HG02798 (cell line): ENCODE data around the gene ELL.
A peak's percentile ranks its signal among the peaks of the same experiment; 100 is the strongest.

Experiments
- ATAC-seq: cut with Tn5 transposase; IDR thresholded peaks from one replicate; pipeline ENCODE4 v1.9.1; 2021; ENCODE audit warnings: mild to moderate bottlenecking; ENCODE audit not compliant: unreplicated experiment, poor library complexity

The ELL gene

DNA sequence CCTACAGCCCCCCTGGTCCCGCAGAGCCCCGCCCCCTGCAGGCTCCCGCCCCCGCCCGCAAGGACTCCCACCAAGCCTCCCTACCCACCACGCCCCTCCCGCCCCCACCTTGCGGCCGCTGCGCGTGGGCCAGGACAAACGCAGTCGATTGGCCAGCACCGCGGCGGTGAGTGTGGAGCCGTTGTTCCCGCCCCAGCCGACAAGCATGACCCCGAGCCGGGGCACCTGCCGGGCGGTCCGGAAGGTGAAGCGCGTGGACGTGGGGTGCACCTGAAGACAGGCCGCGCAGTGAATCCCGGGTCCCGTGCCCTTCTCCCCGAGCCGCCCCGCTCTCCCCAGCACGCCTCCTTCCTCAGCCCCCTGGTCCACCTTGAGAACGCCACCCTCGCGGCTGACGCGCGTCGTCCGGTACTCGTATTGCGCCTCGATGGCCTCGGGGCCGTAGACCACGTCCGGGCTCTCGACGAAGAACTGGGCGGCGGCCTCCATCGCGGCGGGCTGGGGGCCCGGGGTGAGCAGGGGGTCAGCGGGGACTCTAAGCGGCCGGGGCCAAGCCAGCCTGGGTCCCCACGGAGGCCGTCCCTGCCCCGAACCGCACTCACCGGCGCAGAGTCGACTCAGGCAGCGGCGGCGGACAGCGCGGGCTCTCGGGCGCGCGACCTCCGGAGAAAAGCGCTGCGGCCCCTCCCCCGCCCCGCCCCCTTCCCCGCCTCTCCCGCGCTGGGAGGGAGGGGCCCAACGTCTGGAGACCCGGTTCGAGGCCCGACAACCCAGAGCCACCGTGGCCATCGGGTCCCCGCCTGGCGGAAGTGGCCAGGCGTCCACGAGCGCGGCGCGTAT is 84.2 kb downstream of the ELL start, which contains the start of gene ISYNA1:
ISYNA1 (minus strand) TSS at position 643 of the 840 bp plus-strand sequence; CDS start at position 489, 154 bp downstream.
- no peak for ATAC-seq

- peak; percentile 55 for ATAC-seq
Observed at GRCh38 chr19:18436671-18437490, 85.0 kb downstream of the ELL start.

DNA sequence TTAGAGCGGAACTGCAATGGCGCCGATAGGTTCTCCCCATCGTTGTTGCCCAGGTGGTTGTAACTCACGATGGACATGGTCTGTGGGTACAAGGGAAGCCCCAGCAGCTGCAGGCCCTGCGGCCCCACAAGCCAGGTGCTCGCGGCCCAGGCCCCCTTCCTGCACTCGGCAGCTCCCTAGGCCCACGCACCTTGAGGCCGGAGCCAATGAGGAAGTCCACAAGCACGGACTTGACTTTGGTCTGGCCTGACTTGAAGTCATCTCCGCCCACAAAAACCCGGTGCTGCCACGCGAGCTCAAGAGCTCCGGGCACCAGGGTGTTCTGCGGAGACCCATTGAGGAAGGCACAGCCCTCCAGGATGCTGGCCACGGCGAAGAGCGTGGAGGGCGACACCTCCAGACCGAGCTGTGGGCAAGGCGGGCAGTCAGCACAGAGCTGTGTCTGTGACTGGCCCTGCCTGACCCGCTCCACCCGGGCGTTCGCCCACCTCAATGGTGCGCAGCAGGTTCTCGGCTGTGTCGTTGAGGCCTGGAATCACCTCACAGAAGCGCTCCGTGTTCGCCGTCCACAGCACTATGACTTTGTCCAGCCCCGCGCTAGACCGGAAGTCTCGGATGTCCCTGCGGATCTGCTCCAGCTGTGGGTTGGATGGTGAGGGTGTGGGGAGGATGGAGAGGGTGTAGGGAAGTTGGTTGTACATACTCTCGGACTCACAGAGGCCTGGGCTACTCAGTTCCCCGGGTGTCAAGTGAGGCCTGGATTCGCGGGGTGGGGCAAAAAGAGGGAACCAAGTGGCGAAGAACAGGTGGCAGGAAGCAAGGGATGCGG is 85.8 kb downstream of the ELL start:
- ATAC-seq, result no peak

DNA sequence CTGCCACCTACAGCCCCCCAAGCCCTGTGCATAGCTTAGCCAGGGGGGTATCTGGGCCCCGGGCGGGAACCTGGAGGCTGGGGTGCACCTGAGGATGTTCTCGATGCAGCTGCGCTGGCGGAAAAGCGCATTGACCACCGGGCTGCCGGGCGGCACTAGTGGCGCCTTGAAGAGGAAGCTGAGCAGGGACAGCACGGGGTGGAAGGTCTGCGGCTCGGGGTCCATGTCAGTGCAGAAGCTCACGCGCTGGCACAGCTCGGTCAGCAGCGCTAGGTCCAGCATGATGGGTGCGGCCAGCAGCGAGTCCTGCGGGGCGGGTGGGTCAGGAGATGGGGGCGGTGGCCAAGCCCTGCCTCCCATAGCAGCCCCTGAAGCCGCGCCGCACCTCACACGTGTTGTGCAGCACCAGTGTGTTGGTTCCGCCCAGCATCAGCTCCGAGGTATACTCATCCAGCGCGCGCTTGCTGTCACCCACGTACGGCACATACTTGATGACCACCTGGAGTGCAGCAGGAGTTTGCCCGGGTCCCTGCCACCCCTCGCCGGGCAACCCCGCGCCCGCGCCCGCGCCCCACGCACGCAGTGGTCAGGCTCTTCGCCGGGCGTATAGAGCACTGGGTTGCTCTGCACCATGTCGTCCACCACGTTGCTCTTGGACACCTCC is 86.6 kb downstream of the ELL start:
- no peak for ATAC-seq

GRCh38 chr19:18434411-18435175 is 87.3 kb downstream of the ELL start:
- no peak for ATAC-seq

DNA sequence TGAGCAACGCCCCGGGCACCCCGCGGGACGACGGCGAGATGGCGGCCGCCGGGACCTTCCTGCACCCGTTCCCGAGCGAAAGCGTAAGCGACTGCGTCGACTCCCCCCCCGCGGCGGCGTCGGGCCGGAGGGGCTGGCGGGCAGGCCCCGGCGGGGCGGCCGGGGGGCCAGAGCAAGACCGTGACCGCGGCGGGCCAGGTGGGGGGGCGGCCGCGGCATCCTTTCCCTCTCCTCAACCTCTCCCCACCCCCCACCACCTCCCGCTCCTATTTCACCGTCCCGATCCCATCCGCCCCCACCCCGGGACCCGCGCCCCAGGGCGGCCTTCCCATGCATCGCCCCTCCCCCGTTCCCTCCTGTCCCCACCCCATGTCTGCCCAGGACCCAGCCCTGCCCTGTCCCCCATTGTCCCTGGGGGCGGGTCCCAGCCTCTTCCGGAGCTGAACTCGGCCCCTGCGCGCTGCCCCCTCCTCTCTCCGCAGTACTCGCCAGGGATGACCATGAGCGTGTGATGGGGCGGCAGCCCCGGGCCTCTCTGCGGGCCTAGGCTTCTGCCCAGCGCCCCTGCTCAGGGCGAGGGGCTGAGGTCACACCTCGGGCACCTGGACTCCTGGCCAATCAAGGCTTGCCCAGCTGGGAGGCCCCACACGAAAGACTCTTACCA is 88.0 kb downstream of the ELL start:
- ATAC-seq, result no peak

DNA sequence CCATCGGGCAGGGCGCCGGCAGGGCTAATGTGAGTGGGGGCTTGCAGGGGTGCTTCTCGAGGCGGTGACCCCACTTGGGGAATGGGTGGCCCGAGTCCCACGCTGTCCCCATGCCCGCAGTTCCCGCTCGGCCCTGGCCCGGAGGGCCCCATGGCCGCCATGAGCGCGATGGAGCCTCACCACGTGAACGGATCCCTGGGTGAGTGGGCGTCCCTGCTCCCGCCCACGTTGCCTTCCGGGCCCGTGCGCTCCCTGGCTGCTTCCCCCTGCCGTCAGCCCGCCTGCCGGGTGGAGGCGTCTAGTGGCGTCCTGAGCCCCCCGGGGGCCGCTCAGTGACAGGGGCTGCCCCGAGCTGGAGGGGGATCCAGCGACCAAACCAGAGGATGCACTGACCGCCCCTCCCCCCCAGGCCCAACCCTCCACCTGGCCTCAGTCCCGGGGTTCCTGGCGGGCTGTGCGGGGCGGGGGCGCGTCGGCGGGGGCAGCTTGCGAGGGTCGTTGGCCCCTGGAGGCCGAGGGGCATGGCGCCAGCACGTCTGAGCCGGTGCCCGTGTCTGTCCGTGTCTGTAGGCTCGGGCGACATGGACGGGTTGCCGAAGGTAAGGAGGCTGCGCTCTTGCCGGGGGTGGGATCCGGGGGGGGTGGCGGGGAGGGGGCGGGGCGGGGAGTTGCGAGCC is 88.7 kb downstream of the ELL start:
- ATAC-seq, result peak; percentile 25

DNA sequence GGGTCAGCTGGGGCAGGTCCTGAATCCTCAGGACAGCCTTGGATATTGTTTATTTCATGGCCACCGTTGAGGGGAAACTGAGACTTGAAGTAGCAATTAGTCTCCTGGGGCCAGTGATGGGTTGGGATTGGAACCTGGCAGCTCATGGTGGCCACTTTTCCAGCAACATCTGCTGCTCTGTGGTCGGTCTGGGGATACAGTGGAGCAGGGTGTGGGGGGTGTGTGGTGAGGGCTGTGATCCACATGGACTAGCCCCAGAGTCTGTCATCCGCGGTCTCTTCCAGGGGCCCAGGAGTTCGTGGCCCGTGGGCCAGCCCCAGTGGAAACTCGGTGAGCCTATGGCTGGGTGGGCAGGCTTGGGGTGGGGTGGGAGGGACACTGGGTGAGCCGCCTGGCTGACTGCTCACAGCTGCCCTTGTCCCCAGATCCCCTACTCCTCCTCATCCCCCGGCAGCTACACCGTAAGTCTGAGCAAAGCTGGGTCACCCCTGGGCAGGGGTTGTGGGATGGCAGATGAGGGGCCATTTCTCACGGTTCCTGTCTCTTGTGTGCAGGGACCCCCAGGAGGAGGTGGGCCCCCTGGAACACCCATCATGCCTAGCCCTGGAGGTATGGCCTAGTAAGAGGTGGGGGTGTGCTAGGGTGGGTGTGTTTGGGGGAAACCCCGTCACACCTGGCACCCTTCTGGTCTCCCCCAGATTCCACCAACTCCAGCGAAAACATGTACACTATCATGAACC is 89.4 kb downstream of the ELL start:
- no peak for ATAC-seq

GRCh38 chr19:18431351-18432197 is 90.3 kb downstream of the ELL start:
- no peak for ATAC-seq

- no peak for ATAC-seq
Observed at GRCh38 chr19:18430417-18431144, 91.3 kb downstream of the ELL start.

- ATAC-seq, result no peak
Observed at GRCh38 chr19:18429717-18430416, 92.0 kb downstream of the ELL start.

DNA sequence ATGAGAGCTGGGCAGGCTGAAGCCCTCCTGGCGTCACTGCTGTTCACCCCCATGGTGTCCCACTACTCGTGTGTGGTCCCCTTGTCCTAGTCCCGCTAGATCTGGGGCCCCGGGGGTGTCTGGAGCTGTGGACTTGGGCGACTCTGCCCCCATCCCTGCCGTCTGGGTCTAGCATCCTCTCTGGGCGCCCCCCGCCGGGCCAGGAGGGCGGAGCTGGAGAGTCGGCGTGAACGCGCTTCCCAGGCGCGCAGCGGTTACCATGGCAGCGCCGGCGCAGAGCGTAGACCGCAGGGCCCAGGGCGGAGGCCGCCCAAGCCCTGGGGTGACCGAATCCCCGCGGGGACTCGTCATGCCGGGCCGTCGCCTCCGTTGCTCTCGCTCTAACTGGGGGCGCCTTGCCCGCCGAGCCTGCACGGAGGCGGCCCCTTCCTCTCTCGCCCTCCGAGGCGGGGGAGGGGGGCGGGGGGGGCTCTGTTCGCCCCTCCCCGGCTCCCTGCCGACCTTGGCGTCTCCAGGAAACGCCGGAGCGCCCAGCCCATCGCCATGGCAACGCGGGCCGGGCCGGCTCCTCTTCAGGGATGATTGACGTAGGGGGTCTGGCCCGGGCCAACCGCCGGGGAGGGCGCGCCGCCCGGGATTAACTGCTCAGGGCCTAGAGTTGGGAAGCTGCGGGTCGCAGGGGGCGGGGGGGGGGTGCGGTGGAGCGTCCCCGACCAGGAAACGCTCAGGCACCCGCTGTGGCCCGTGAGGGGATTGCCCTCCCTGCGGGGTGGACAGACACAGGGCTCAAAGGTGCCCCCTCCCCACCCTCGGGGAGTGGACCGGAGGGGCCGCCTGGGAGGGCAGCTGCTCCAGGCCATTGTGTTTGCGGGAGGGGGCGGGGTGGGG is 92.8 kb downstream of the ELL start:
- peak; percentile 66 for ATAC-seq

DNA sequence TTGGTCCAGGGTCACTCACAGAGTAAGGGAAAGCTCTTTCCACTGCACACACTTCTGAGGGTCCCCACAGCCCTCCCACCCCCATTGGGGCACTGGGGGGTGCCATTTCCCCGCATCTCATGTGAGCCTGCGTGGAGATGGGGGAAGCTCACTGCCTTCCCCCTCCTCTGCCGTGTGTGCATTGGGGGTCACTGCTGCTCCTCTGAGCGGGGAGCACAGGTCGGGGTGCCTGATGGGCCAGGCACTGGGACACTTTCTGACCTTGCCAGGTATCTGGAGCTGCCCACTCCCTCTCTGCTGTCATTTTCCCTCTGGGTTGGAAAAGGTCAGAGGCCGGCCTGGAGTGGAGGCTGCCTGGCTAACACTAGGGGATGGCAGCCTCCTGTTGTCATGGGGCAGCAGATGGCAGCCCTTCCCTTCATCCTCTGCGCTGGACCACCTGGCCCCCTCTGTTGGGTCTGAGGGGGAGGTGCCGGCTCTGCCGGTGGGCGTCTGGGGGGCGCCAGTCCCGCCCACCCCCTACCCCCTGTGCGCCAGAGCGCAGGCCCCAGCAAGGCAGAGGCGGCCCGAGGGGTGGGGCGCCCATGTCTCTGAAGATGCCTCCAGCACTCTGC is 93.6 kb downstream of the ELL start:
- ATAC-seq, result no peak

- ATAC-seq, result no peak
Observed at GRCh38 chr19:18427743-18428113, 94.1 kb downstream of the ELL start.
